Measurements from ENCODE around the gene LRP6.

LRP6 gene

GRCh38 chr12:12210983-12211382 is 55.9 kb downstream of the LRP6 start:
- DNase-seq: no peak

- DNase-seq: no peak
These were observed 56.4 kb downstream of the LRP6 start for GRCh38 chr12:12210416-12210815.

GRCh38 chr12:12209675-12210074 is 57.2 kb downstream of the LRP6 start:
- no peak for DNase-seq

GRCh38 chr12:12209043-12209442 is 57.8 kb downstream of the LRP6 start:
- DNase-seq: no peak

- DNase-seq: no peak
These were observed 59.1 kb downstream of the LRP6 start for GRCh38 chr12:12207746-12208145.

GRCh38 chr12:12206776-12207388 is 60.0 kb downstream of the LRP6 start:
- no peak for DNase-seq

GRCh38 chr12:12202747-12203146 is 64.1 kb downstream of the LRP6 start:
- no peak for DNase-seq

GRCh38 chr12:12202105-12202504 is 64.7 kb downstream of the LRP6 start:
- no peak for DNase-seq

- DNase-seq: no peak
These were observed 65.5 kb downstream of the LRP6 start for GRCh38 chr12:12201274-12201758.

- DNase-seq: no peak
These were observed 66.5 kb downstream of the LRP6 start for GRCh38 chr12:12200363-12200762.

GRCh38 chr12:12198124-12198523 is 68.7 kb downstream of the LRP6 start:
- no peak for DNase-seq

GRCh38 chr12:12197128-12197527 is 69.7 kb downstream of the LRP6 start:
- DNase-seq: no peak

GRCh38 chr12:12195516-12195915 is 71.3 kb downstream of the LRP6 start:
- no peak for DNase-seq

GRCh38 chr12:12195081-12195480 is 71.8 kb downstream of the LRP6 start:
- no peak for DNase-seq

GRCh38 chr12:12194206-12194605 is 72.6 kb downstream of the LRP6 start:
- no peak for DNase-seq

- DNase-seq: no peak
These were observed 75.8 kb downstream of the LRP6 start for GRCh38 chr12:12191008-12191407.

- DNase-seq: no peak
These were observed 76.6 kb downstream of the LRP6 start for GRCh38 chr12:12190087-12190809.

- DNase-seq: no peak
These were observed 81.4 kb downstream of the LRP6 start for GRCh38 chr12:12185414-12185813.

- DNase-seq: no peak
These were observed 84.0 kb downstream of the LRP6 start for GRCh38 chr12:12182703-12183365.

- no peak for DNase-seq
These were observed 85.3 kb downstream of the LRP6 start for GRCh38 chr12:12181511-12181910.

- DNase-seq: no peak
These were observed 86.3 kb downstream of the LRP6 start for GRCh38 chr12:12180575-12180974.

- no peak for DNase-seq
These were observed 86.7 kb downstream of the LRP6 start for GRCh38 chr12:12180136-12180535.

GRCh38 chr12:12178559-12178958 is 88.3 kb downstream of the LRP6 start:
- no peak for DNase-seq

- no peak for DNase-seq
These were observed 90.4 kb downstream of the LRP6 start for GRCh38 chr12:12176402-12176801.

Data from activated CD4-positive, CD25-positive, alpha-beta regulatory T cell (primary cell).